ENCODE measurements around the gene MALSU1. TPM values are rescaled to one million over a fixed set of nuclear protein-coding genes. Genes with fewer than 3 reads are reported as not detected.

MALSU1 gene
- total RNA-seq, 4 donors from 2014 or later, result 41.4 to 107 (median 55.8) TPM

DNA sequence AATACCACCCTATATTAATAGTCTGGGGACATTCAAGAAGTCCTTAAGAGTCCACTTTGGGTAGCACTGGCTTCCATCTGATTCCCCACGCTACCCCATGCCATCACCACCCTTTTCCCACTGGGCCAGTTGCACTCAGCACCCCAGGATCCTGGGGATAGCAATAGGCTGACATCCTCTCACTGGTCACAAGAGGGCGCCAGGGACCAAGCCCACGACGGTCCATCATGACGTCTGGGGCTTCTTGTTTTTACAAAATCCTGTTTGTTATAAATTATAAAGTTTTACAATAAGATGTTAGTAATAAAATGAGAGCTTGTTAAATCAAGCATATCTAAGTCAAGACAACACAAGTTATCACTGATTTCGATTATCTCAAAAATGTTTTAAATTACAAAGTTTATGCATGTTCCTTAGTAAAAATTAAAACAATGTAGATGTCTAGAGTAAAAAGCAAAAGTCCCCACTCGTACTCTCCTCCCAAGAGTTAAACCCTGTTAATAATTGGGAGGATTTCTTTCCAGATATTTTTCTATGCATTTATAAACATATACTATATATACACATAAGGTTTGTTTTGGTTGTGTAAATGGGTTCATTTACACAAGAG lies 37.2 kb upstream of the MALSU1 start:
- Histone ChIP-seq H3K36me3 (peaks cover 0 to 52% (median 0%) of the 10 kb centered on the region in 3 donors), H3K4me1 (no peaks in the 10 kb centered on the region), H3K27ac (no peak overlapping the region), H3K9me3 (no peaks in the 10 kb centered on the region), H3K27me3 (no peaks in the 10 kb centered on the region), H3K4me3 (no peak overlapping the region)
- WGBS, 2 donors, result 8 to 9% methylated on average over 7 of the region's 7 CpGs
- DNase-seq (ENCODE audit: low spot score in 2 of 2), result peak in 1 of 2 donors; percentile 33
- TF ChIP-seq EP300 (IDR thresholded peaks at IDR 0.05), result no peak
- TF ChIP-seq POLR2A (IDR thresholded peaks at IDR 0.05), result no peak
- peak; percentile 62 to 81 (median 73) for TF ChIP-seq CTCF (IDR thresholded peaks at IDR 0.05)

- Histone ChIP-seq H3K4me3 (no peak overlapping the region), H3K9me3 (no peaks in the 10 kb centered on the region), H3K4me1 (no peaks in the 10 kb centered on the region), H3K27me3 (no peaks in the 10 kb centered on the region), H3K27ac (no peak overlapping the region), H3K36me3 (peaks cover 0 to 51% (median 0%) of the 10 kb centered on the region in 3 donors)
- 71 to 73% methylated on average over 7 of the region's 7 CpGs for WGBS, 2 donors
- TF ChIP-seq CTCF (IDR thresholded peaks at IDR 0.05) (no peak), POLR2A (IDR thresholded peaks at IDR 0.05) (no peak), EP300 (IDR thresholded peaks at IDR 0.05) (no peak)
- no peak for DNase-seq (ENCODE audit: low spot score in 2 of 2)
Observed at GRCh38 chr7:23264916-23265458, 34.2 kb upstream of the MALSU1 start.

GRCh38 chr7:23266918-23267317 lies 32.2 kb upstream of the MALSU1 start:
- Histone ChIP-seq H3K4me1 (no peaks in the 10 kb centered on the region), H3K4me3 (no peak overlapping the region), H3K27me3 (no peaks in the 10 kb centered on the region), H3K36me3 (peaks cover 0 to 54% (median 0%) of the 10 kb centered on the region in 3 donors), H3K9me3 (no peaks in the 10 kb centered on the region), H3K27ac (no peak overlapping the region)
- no peak for DNase-seq (ENCODE audit: low spot score in 2 of 2)
- 84 to 87% methylated on average over 2 of the region's 2 CpGs for WGBS, 2 donors
- no peak for TF ChIP-seq EP300 (IDR thresholded peaks at IDR 0.05)
- TF ChIP-seq CTCF (IDR thresholded peaks at IDR 0.05), result no peak
- no peak for TF ChIP-seq POLR2A (IDR thresholded peaks at IDR 0.05)

DNA sequence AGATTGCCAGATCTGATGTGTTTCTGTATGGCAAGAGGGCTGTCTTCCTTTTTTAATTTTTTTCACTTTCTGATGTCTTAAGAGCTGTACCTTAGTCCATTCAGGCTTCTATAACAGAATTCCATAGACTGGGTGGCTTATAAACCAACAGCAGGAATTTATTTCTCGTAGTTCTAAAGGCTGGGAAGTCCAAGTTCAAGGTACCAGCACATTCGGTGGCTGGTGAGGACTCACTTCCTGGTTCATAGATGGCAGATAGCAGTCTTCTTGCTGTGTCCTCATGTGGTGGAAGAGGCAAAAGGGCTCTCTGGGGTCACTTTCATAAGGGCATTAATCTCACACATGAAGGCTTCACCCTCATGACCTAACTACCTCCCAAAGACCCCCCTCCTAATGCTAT lies 31.8 kb upstream of the MALSU1 start:
- no peak overlapping the region for H3K4me3 ChIP-seq
- no peaks in the 10 kb centered on the region for H3K27me3 ChIP-seq
- TF ChIP-seq CTCF (IDR thresholded peaks at IDR 0.05) (no peak), POLR2A (IDR thresholded peaks at IDR 0.05) (no peak), EP300 (IDR thresholded peaks at IDR 0.05) (no peak)
- 94 to 95% methylated on average over 2 of the region's 2 CpGs for WGBS, 2 donors
- no peak overlapping the region for H3K27ac ChIP-seq
- H3K9me3 ChIP-seq, result no peaks in the 10 kb centered on the region
- no peak for DNase-seq (ENCODE audit: low spot score in 2 of 2)
- H3K36me3 ChIP-seq, result peaks cover 0 to 54% (median 0%) of the 10 kb centered on the region in 3 donors
- no peaks in the 10 kb centered on the region for H3K4me1 ChIP-seq

- WGBS, 2 donors, result 93 to 97% methylated on average over 2 of the region's 2 CpGs
- peaks cover 0 to 54% (median 0%) of the 10 kb centered on the region in 3 donors for H3K36me3 ChIP-seq
- no peaks in the 10 kb centered on the region for H3K9me3 ChIP-seq
- DNase-seq (ENCODE audit: low spot score in 2 of 2), result no peak
- no peak for TF ChIP-seq POLR2A (IDR thresholded peaks at IDR 0.05)
- no peak for TF ChIP-seq CTCF (IDR thresholded peaks at IDR 0.05)
- TF ChIP-seq EP300 (IDR thresholded peaks at IDR 0.05), result no peak
- no peaks in the 10 kb centered on the region for H3K4me1 ChIP-seq
- H3K27me3 ChIP-seq, result no peaks in the 10 kb centered on the region
- H3K27ac ChIP-seq, result no peak overlapping the region
- no peak overlapping the region for H3K4me3 ChIP-seq
Observed at GRCh38 chr7:23268167-23268566, 31.0 kb upstream of the MALSU1 start.
